Measurements from ENCODE around the gene PRM1.

PRM1 gene

DNA sequence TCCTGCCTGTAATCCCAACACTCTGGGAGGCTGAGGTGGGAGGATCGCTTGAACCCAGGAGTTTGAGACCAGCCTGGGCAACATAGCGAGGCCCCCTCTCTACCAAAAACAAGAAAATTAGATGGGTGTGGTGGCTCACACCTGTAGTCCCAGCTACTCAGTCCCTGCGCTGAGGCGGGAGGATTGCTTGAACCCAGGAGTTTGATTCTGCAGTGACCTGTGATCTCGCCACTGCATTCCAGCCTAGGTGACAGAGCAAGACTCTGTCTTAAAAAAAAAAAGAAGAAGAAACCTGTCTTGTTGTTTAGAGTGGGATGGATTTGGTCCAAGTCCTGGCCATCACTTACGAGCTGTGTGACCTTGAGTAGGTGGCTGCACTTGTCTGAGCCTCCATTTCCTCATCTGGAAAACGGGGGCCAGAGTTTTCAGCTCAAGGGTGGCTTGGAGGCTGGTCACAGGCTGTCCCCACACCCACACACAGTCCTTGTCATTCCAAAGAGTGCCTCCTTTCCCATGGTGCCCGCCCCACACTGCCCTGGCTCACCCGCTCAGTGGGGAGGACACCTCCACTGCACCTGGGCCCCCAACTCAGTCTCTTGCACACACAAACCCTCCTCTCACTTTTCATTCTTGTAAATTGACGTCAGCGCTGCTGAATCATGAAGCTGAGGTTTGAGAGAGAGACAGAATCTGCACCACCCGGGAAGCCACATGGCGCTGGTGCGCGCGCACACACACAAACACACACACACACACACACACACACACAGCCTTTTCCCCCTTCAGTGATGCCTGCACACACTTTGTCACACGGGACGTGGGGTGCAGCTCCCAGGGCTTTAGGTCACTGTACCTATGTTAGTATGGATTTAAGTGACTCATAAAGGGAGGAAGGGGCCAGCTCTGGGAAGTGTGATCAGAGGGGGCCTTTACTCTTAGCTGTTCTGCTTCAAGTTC is 29.3 kb downstream of the PRM1 start:
- no peak for DNase-seq
- no peak overlapping the region for H3K4me3 Mint-ChIP-seq

DNA sequence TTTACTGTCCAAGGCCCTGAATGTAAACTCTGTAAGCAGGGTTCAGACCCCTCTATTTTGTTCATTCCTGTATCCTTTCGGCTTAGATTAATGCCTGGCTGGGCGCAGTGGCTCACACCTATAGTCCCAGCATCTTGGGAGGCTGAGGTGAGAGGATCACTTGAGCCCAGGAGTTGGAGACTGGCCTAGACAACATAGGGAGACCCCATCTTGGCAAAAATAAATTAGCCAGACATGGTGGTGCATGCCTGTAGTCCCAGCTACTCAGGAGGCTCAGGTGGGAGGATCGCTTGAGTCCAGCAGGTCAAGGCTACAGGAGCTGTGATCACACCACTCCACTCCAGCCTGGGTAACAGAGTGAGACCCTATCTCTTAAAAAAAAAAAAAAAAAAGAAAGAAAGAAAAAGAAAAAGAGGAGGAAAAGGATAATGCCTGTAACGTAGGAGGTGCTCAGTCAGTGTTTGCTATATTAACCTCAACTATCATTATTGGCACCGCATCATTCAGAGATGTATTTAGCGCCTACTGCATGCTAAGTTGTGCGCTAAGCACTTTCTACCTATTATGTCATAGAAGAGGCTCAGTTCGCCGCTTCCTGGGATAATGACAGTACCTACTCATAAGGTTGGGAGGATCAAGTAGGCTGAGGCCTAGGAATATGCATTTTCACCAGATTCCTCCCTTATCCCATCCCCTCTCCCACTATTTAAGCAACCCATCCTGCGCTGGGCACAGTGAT is 30.2 kb downstream of the PRM1 start:
- no peak for TF ChIP-seq CTCF (IDR thresholded peaks at IDR 0.05)
- no peak for DNase-seq
- Mint-ChIP-seq H3K4me1 (peaks cover 30% of the 10 kb centered on the region), H3K36me3 (ENCODE audit: low read depth) (no peaks in the 10 kb centered on the region), H3K4me3 (no peak overlapping the region), H3K27ac (no peak overlapping the region), H3K27me3 (ENCODE audit: low read depth, poor library complexity) (peaks cover 29% of the 10 kb centered on the region), H3K9me3 (no peaks in the 10 kb centered on the region)

More for the DNA sequence above, 29.3 kb downstream of the PRM1 start:
- TF ChIP-seq CTCF (IDR thresholded peaks at IDR 0.05), result no peak
- H3K27ac Mint-ChIP-seq, result no peak overlapping the region
- no peaks in the 10 kb centered on the region for H3K9me3 Mint-ChIP-seq
- peaks cover 30% of the 10 kb centered on the region for H3K4me1 Mint-ChIP-seq
- H3K36me3 Mint-ChIP-seq (ENCODE audit: low read depth), result no peaks in the 10 kb centered on the region
- peaks cover 29% of the 10 kb centered on the region for H3K27me3 Mint-ChIP-seq (ENCODE audit: low read depth, poor library complexity)

GRCh38 chr16:11250091-11250785 is 30.9 kb downstream of the PRM1 start:
- Mint-ChIP-seq H3K27ac (no peak overlapping the region), H3K4me1 (peaks cover 35% of the 10 kb centered on the region), H3K9me3 (no peaks in the 10 kb centered on the region), H3K4me3 (no peak overlapping the region), H3K36me3 (ENCODE audit: low read depth) (no peaks in the 10 kb centered on the region), H3K27me3 (ENCODE audit: low read depth, poor library complexity) (peaks cover 29% of the 10 kb centered on the region)
- TF ChIP-seq CTCF (IDR thresholded peaks at IDR 0.05), result no peak
- DNase-seq, result peak; percentile 38

DNA sequence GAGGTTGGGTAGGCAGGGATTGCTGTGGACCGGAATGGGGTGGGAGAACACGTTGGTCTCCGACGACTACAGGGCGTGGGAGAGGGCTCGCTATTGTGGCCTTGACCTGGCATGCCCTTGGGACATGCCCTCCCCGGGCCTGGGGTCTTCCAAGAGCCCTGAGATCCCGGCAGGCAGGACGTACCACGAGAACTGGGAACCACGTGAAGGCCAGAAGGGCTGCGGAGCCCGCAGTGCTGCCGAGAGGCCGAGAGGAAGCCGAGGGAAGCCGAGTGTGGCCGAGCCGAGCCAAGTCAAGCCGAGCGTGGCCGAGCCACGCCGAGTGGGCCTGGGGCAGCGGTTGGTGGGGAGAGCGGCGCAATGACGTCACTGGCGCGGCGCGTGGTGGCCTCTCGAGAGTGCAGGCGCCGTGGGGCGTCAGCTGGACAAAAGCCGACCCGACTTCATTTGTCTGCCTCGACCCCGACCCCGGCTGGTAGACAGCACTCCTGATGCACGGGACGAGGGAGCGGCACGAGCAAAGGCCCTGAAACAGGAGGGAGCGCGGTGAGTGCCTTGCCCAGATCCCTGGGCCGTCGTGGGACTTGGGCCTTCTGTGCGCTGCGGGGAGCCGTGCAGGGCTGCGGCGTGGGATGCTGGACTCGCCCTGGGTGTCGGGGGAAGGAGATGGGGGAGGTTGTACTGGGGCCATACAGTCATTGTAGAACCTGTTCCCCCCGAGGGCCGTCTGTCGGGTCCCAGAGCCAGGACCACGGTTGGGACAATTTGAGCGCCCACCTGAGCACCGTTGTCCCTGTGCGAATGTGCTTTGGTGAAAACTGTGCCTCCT is 31.7 kb downstream of the PRM1 start:
- no peak for TF ChIP-seq CTCF (IDR thresholded peaks at IDR 0.05)
- DNase-seq, result no peak
- Mint-ChIP-seq H3K4me1 (peaks cover 38% of the 10 kb centered on the region), H3K27me3 (ENCODE audit: low read depth, poor library complexity) (peaks cover 25% of the 10 kb centered on the region), H3K4me3 (no peak overlapping the region), H3K27ac (peak overlapping the region; percentile 25), H3K36me3 (ENCODE audit: low read depth) (no peaks in the 10 kb centered on the region), H3K9me3 (no peaks in the 10 kb centered on the region)

DNA sequence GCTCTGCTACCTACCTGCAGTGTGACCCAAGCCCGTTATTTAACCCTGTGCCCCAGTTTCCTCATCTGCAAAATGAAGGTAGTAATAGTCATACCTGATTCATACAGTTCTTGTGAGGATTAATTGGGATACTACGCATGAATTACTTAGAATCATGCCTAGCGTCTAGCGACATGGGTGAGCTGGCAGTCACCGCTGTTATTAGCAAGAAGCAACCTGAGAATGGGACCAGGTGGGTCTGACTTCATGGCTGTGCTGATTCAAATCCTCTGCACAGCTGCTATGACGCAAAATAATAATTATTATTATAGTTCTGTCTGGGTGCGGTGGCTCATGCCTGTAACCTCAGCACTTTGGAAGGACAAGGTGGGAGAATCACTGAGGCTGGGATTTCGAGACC is 33.0 kb downstream of the PRM1 start:
- Mint-ChIP-seq H3K4me3 (no peak overlapping the region), H3K27ac (no peak overlapping the region), H3K9me3 (no peaks in the 10 kb centered on the region), H3K27me3 (ENCODE audit: low read depth, poor library complexity) (peaks cover 13% of the 10 kb centered on the region), H3K36me3 (ENCODE audit: low read depth) (no peaks in the 10 kb centered on the region), H3K4me1 (peaks cover 32% of the 10 kb centered on the region)
- no peak for TF ChIP-seq CTCF (IDR thresholded peaks at IDR 0.05)
- no peak for DNase-seq
